ENCODE data around the gene TBC1D32. TPM values are rescaled to one million over a fixed set of nuclear protein-coding genes. Genes with fewer than 3 reads are reported as not detected.
"Not testable (repeated sequence)": the region's sequence is repeated elsewhere in the genome, so short reads cannot be mapped to it uniquely, and the experiment has no call there.

TBC1D32 gene
- polyA plus RNA-seq, 1 donor = 13.3 TPM

GRCh38 chr6:121235386-121235785, 98.9 kb downstream of the TBC1D32 start:
- Histone ChIP-seq H3K4me3 (ENCODE audit: low read length) (no peak overlapping the region), H3K27me3 (ENCODE audit: control insufficient read depth, insufficient read depth, low read length) (no peaks in the 10 kb centered on the region), H3K36me3 (ENCODE audit: control insufficient read depth, insufficient read depth, low read length) (peaks cover 16% of the 10 kb centered on the region), H3K9me3 (ENCODE audit: control insufficient read depth, low read depth, low read length) (no peaks in the 10 kb centered on the region), H3K4me1 (ENCODE audit: control insufficient read depth, insufficient read depth, low read length) (no peaks in the 10 kb centered on the region), H3K27ac (ENCODE audit: low read length) (no peak overlapping the region)
- DNase-seq = no peak
- no CpG with 5 or more reads among the region's 3 CpGs for WGBS (ENCODE audit: insufficient coverage, low lambda C conversion rate)

- no peaks in the 10 kb centered on the region for H3K36me3 ChIP-seq (ENCODE audit: control insufficient read depth, insufficient read depth, low read length)
- WGBS (ENCODE audit: insufficient coverage, low lambda C conversion rate) = 100% methylated on average over 1 of the region's 2 CpGs
- H3K4me3 ChIP-seq (ENCODE audit: low read length) = no peak overlapping the region
- H3K4me1 ChIP-seq (ENCODE audit: control insufficient read depth, insufficient read depth, low read length) = no peaks in the 10 kb centered on the region
- no peak overlapping the region for H3K27ac ChIP-seq (ENCODE audit: low read length)
- no peaks in the 10 kb centered on the region for H3K27me3 ChIP-seq (ENCODE audit: control insufficient read depth, insufficient read depth, low read length)
- no peak for DNase-seq
- no peaks in the 10 kb centered on the region for H3K9me3 ChIP-seq (ENCODE audit: control insufficient read depth, low read depth, low read length)
Observed at GRCh38 chr6:121223930-121224329, 110.3 kb downstream of the TBC1D32 start.

- no peak overlapping the region for H3K4me3 ChIP-seq (ENCODE audit: low read length)
- WGBS (ENCODE audit: insufficient coverage, low lambda C conversion rate) = no CpG with 5 or more reads among the region's 2 CpGs
- no peak for DNase-seq
- no peaks in the 10 kb centered on the region for H3K4me1 ChIP-seq (ENCODE audit: control insufficient read depth, insufficient read depth, low read length)
- H3K36me3 ChIP-seq (ENCODE audit: control insufficient read depth, insufficient read depth, low read length) = peaks cover 5% of the 10 kb centered on the region
- H3K27ac ChIP-seq (ENCODE audit: low read length) = no peak overlapping the region
- H3K9me3 ChIP-seq (ENCODE audit: control insufficient read depth, low read depth, low read length) = no peaks in the 10 kb centered on the region
- H3K27me3 ChIP-seq (ENCODE audit: control insufficient read depth, insufficient read depth, low read length) = no peaks in the 10 kb centered on the region
Observed at GRCh38 chr6:121223212-121223611, 111.1 kb downstream of the TBC1D32 start.

- Histone ChIP-seq H3K36me3 (ENCODE audit: control insufficient read depth, insufficient read depth, low read length) (peaks cover 8% of the 10 kb centered on the region), H3K27me3 (ENCODE audit: control insufficient read depth, insufficient read depth, low read length) (no peaks in the 10 kb centered on the region), H3K4me3 (ENCODE audit: low read length) (no peak overlapping the region), H3K9me3 (ENCODE audit: control insufficient read depth, low read depth, low read length) (no peaks in the 10 kb centered on the region), H3K4me1 (ENCODE audit: control insufficient read depth, insufficient read depth, low read length) (no peaks in the 10 kb centered on the region), H3K27ac (ENCODE audit: low read length) (no peak overlapping the region)
- no peak for DNase-seq
- 0% methylated on average over 1 of the region's 3 CpGs for WGBS (ENCODE audit: insufficient coverage, low lambda C conversion rate)
Observed at GRCh38 chr6:121222656-121223055, 111.6 kb downstream of the TBC1D32 start.

DNA sequence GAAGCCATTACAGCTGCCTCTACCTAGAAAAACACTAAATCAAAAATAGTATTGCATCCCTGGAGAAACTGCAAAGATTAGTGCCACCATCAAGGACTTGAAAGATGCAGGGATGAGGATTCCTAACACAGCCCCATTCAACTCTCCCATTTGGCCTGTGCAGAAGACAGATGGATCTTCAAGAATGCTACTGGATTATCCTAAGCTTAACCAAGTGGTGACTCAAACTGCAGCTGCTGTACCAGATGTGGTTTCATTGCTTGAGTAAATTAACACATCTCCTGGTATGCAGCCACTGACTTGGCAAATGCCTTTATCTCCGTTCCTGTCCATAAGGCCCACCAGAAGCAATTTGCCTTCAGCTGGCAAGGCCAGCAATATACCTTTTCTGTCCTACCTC, 117.4 kb downstream of the TBC1D32 start:
- DNase-seq = no peak
- Histone ChIP-seq H3K27ac (ENCODE audit: low read length) (no peak overlapping the region), H3K27me3 (ENCODE audit: control insufficient read depth, insufficient read depth, low read length) (no peaks in the 10 kb centered on the region), H3K4me1 (ENCODE audit: control insufficient read depth, insufficient read depth, low read length) (no peaks in the 10 kb centered on the region), H3K4me3 (ENCODE audit: low read length) (no peak overlapping the region), H3K9me3 (ENCODE audit: control insufficient read depth, low read depth, low read length) (peaks cover 10% of the 10 kb centered on the region), H3K36me3 (ENCODE audit: control insufficient read depth, insufficient read depth, low read length) (peaks cover 22% of the 10 kb centered on the region)
- no CpG with 5 or more reads among the region's 1 CpG for WGBS (ENCODE audit: insufficient coverage, low lambda C conversion rate)

GRCh38 chr6:121213341-121213740, 120.9 kb downstream of the TBC1D32 start:
- not testable (repeated sequence) for H3K4me1 ChIP-seq (ENCODE audit: control insufficient read depth, insufficient read depth, low read length); H3K4me3 ChIP-seq (ENCODE audit: low read length); H3K27ac ChIP-seq (ENCODE audit: low read length); H3K27me3 ChIP-seq (ENCODE audit: control insufficient read depth, insufficient read depth, low read length); DNase-seq
- 100% methylated on average over 2 of the region's 2 CpGs for WGBS (ENCODE audit: insufficient coverage, low lambda C conversion rate)
- peaks cover 10% of the 10 kb centered on the region for H3K9me3 ChIP-seq (ENCODE audit: control insufficient read depth, low read depth, low read length)
- H3K36me3 ChIP-seq (ENCODE audit: control insufficient read depth, insufficient read depth, low read length) = peaks cover 21% of the 10 kb centered on the region

- Histone ChIP-seq H3K27me3 (ENCODE audit: control insufficient read depth, insufficient read depth, low read length) (no peaks in the 10 kb centered on the region), H3K4me1 (ENCODE audit: control insufficient read depth, insufficient read depth, low read length) (no peaks in the 10 kb centered on the region), H3K27ac (ENCODE audit: low read length) (no peak overlapping the region), H3K36me3 (ENCODE audit: control insufficient read depth, insufficient read depth, low read length) (peaks cover 16% of the 10 kb centered on the region), H3K9me3 (ENCODE audit: control insufficient read depth, low read depth, low read length) (peaks cover 10% of the 10 kb centered on the region), H3K4me3 (ENCODE audit: low read length) (no peak overlapping the region)
- no peak for DNase-seq
- WGBS (ENCODE audit: insufficient coverage, low lambda C conversion rate) = 100% methylated on average over 1 of the region's 5 CpGs
Observed at GRCh38 chr6:121210943-121211342, 123.3 kb downstream of the TBC1D32 start.

DNA sequence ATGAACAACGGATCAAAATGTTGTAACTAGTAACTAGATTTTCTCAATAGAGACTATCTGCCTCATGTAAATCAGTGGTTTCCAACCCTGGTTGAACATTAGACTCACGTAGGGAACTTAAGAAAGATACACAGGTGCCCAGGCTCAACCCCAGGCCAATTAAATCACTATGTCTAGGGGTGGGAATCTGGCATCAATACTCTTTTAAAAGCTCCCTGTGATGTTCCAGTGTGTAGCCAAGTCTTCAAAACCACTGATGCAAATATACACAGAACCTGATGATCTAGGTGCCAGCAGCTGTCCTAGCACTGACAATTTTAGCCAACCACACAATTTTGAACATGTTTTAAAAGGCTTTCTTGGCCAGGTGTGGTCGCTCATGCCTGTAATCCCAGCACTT, 128.7 kb downstream of the TBC1D32 start:
- Histone ChIP-seq H3K9me3 (ENCODE audit: control insufficient read depth, low read depth, low read length) (no peaks in the 10 kb centered on the region), H3K27me3 (ENCODE audit: control insufficient read depth, insufficient read depth, low read length) (no peaks in the 10 kb centered on the region), H3K36me3 (ENCODE audit: control insufficient read depth, insufficient read depth, low read length) (peaks cover 4% of the 10 kb centered on the region), H3K4me1 (ENCODE audit: control insufficient read depth, insufficient read depth, low read length) (no peaks in the 10 kb centered on the region), H3K27ac (ENCODE audit: low read length) (no peak overlapping the region), H3K4me3 (ENCODE audit: low read length) (no peak overlapping the region)
- no peak for DNase-seq
- WGBS (ENCODE audit: insufficient coverage, low lambda C conversion rate) = 100% methylated on average over 1 of the region's 3 CpGs

GRCh38 chr6:121201105-121201504, 133.2 kb downstream of the TBC1D32 start:
- Histone ChIP-seq H3K36me3 (ENCODE audit: control insufficient read depth, insufficient read depth, low read length) (peaks cover 2% of the 10 kb centered on the region), H3K27ac (ENCODE audit: low read length) (no peak overlapping the region), H3K9me3 (ENCODE audit: control insufficient read depth, low read depth, low read length) (no peaks in the 10 kb centered on the region), H3K4me3 (ENCODE audit: low read length) (no peak overlapping the region), H3K27me3 (ENCODE audit: control insufficient read depth, insufficient read depth, low read length) (no peaks in the 10 kb centered on the region), H3K4me1 (ENCODE audit: control insufficient read depth, insufficient read depth, low read length) (no peaks in the 10 kb centered on the region)
- WGBS (ENCODE audit: insufficient coverage, low lambda C conversion rate) = no CpG with 5 or more reads among the region's 2 CpGs
- DNase-seq = no peak

GRCh38 chr6:121196042-121196441, 138.2 kb downstream of the TBC1D32 start:
- not testable (repeated sequence) for H3K27me3 ChIP-seq (ENCODE audit: control insufficient read depth, insufficient read depth, low read length); H3K9me3 ChIP-seq (ENCODE audit: control insufficient read depth, low read depth, low read length); H3K36me3 ChIP-seq (ENCODE audit: control insufficient read depth, insufficient read depth, low read length); DNase-seq; H3K27ac ChIP-seq (ENCODE audit: low read length); H3K4me3 ChIP-seq (ENCODE audit: low read length); H3K4me1 ChIP-seq (ENCODE audit: control insufficient read depth, insufficient read depth, low read length)
- WGBS (ENCODE audit: insufficient coverage, low lambda C conversion rate) = no CpG with 5 or more reads among the region's 4 CpGs

- WGBS (ENCODE audit: insufficient coverage, low lambda C conversion rate) = 89% methylated on average over 3 of the region's 6 CpGs
- Histone ChIP-seq H3K9me3 (ENCODE audit: control insufficient read depth, low read depth, low read length) (no peaks in the 10 kb centered on the region), H3K4me3 (ENCODE audit: low read length) (no peak overlapping the region), H3K36me3 (ENCODE audit: control insufficient read depth, insufficient read depth, low read length) (no peaks in the 10 kb centered on the region), H3K4me1 (ENCODE audit: control insufficient read depth, insufficient read depth, low read length) (no peaks in the 10 kb centered on the region), H3K27ac (ENCODE audit: low read length) (no peak overlapping the region), H3K27me3 (ENCODE audit: control insufficient read depth, insufficient read depth, low read length) (no peaks in the 10 kb centered on the region)
- no peak for DNase-seq
Observed at GRCh38 chr6:121190122-121190521, 144.2 kb downstream of the TBC1D32 start.

Data from large intestine (tissue), 3 donors.